CD4-positive, alpha-beta T cell treated with Interleukin-17A for 1 hour (primary cell): ENCODE results near the gene KLF18.
"Not testable (repeated sequence)": the region's sequence is repeated elsewhere in the genome, so short reads cannot be mapped to it uniquely, and the experiment has no call there.

Experiments
- DNase-seq: peaks from one replicate; pipeline ENCODE4 v3.0.0-alpha.2; 2020

Gene KLF18

GRCh38 chr1:44119525-44119924, 21.9 kb downstream of the KLF18 start:
- no peak for DNase-seq

GRCh38 chr1:44118682-44119081, 22.7 kb downstream of the KLF18 start, which contains the start of gene KLF17:
KLF17 (plus strand) TSS chr1:44118821; CDS start chr1:44118908, 87 bp downstream.
- DNase-seq, result no peak

- not testable (repeated sequence) for DNase-seq
Measured at GRCh38 chr1:44117272-44117671, 24.2 kb downstream of the KLF18 start.

- DNase-seq, result no peak
Measured at GRCh38 chr1:44114098-44114497, 27.3 kb downstream of the KLF18 start.

GRCh38 chr1:44113095-44113609, 28.3 kb downstream of the KLF18 start:
- DNase-seq, result no peak

- no peak for DNase-seq
Measured at GRCh38 chr1:44112486-44112885, 28.9 kb downstream of the KLF18 start.

- no peak for DNase-seq
Measured at GRCh38 chr1:44111861-44112260, 29.6 kb downstream of the KLF18 start.

- DNase-seq, result no peak
Measured at GRCh38 chr1:44110916-44111315, 30.5 kb downstream of the KLF18 start.

GRCh38 chr1:44108971-44109370, 32.5 kb downstream of the KLF18 start:
- no peak for DNase-seq

GRCh38 chr1:44108241-44108640, 33.2 kb downstream of the KLF18 start:
- no peak for DNase-seq

- no peak for DNase-seq
Measured at GRCh38 chr1:44105810-44106209, 35.6 kb downstream of the KLF18 start.

- DNase-seq, result no peak
Measured at GRCh38 chr1:44103270-44104131, 37.9 kb downstream of the KLF18 start.

GRCh38 chr1:44101328-44101727, 40.1 kb downstream of the KLF18 start:
- DNase-seq, result no peak

- no peak for DNase-seq
Measured at GRCh38 chr1:44100183-44100868, 41.1 kb downstream of the KLF18 start.

- no peak for DNase-seq
Measured at GRCh38 chr1:44094047-44094446, 47.4 kb downstream of the KLF18 start.

GRCh38 chr1:44090429-44091252, 50.8 kb downstream of the KLF18 start:
- DNase-seq, result no peak

- no peak for DNase-seq
Measured at GRCh38 chr1:44089371-44090048, 51.9 kb downstream of the KLF18 start.
